ENCODE results near the gene PLEKHG7.
"Not testable (repeated sequence)": the region's sequence is repeated elsewhere in the genome, so short reads cannot be mapped to it uniquely, and the experiment has no call there.

Gene PLEKHG7

GRCh38 chr12:92775416-92775815 lies 72.6 kb downstream of the PLEKHG7 start:
- H3K4me3 Mint-ChIP-seq, result no peak overlapping the region
- H3K4me1 Mint-ChIP-seq (ENCODE audit: low read depth), result peaks cover 16% of the 10 kb centered on the region
- H3K27ac Mint-ChIP-seq, result no peak overlapping the region
- intact Hi-C loops (cut with micrococcal nuclease), result no loop called here
- no peaks in the 10 kb centered on the region for H3K27me3 Mint-ChIP-seq
- H3K9me3 Mint-ChIP-seq, result no peaks in the 10 kb centered on the region
- H3K36me3 Mint-ChIP-seq (ENCODE audit: low read depth), result peaks cover 60% of the 10 kb centered on the region

- Mint-ChIP-seq H3K27me3 (no peaks in the 10 kb centered on the region), H3K4me3 (no peak overlapping the region), H3K9me3 (no peaks in the 10 kb centered on the region), H3K27ac (no peak overlapping the region), H3K4me1 (ENCODE audit: low read depth) (peaks cover 14% of the 10 kb centered on the region), H3K36me3 (ENCODE audit: low read depth) (peaks cover 66% of the 10 kb centered on the region)
- intact Hi-C loops (cut with micrococcal nuclease), result no loop called here
Observed at GRCh38 chr12:92778525-92778924, 75.7 kb downstream of the PLEKHG7 start.

GRCh38 chr12:92779902-92780301 lies 77.1 kb downstream of the PLEKHG7 start:
- Mint-ChIP-seq H3K4me1 (ENCODE audit: low read depth) (peaks cover 15% of the 10 kb centered on the region), H3K27me3 (no peaks in the 10 kb centered on the region), H3K4me3 (no peak overlapping the region), H3K9me3 (no peaks in the 10 kb centered on the region), H3K27ac (no peak overlapping the region), H3K36me3 (ENCODE audit: low read depth) (peaks cover 70% of the 10 kb centered on the region)
- intact Hi-C loops (cut with micrococcal nuclease), result loop anchor here (10.0 kb wide), 1 partner anchor 635 kb away; no protein-coding TSS in a partner anchor

GRCh38 chr12:92784356-92784755 lies 81.6 kb downstream of the PLEKHG7 start:
- no peak overlapping the region for H3K4me3 Mint-ChIP-seq
- peaks cover 30% of the 10 kb centered on the region for H3K4me1 Mint-ChIP-seq (ENCODE audit: low read depth)
- peaks cover 51% of the 10 kb centered on the region for H3K36me3 Mint-ChIP-seq (ENCODE audit: low read depth)
- H3K9me3 Mint-ChIP-seq, result no peaks in the 10 kb centered on the region
- H3K27ac Mint-ChIP-seq, result no peak overlapping the region
- no peaks in the 10 kb centered on the region for H3K27me3 Mint-ChIP-seq
- intact Hi-C loops (cut with micrococcal nuclease), result loop anchor here (10.0 kb wide), 1 partner anchor 630 kb away; no protein-coding TSS in a partner anchor

GRCh38 chr12:92784797-92785562 lies 82.2 kb downstream of the PLEKHG7 start:
- peaks cover 30% of the 10 kb centered on the region for H3K4me1 Mint-ChIP-seq (ENCODE audit: low read depth)
- no peak overlapping the region for H3K4me3 Mint-ChIP-seq
- H3K27me3 Mint-ChIP-seq, result no peaks in the 10 kb centered on the region
- peaks cover 56% of the 10 kb centered on the region for H3K36me3 Mint-ChIP-seq (ENCODE audit: low read depth)
- no peaks in the 10 kb centered on the region for H3K9me3 Mint-ChIP-seq
- H3K27ac Mint-ChIP-seq, result no peak overlapping the region
- intact Hi-C loops (cut with micrococcal nuclease), result loop anchor here (10.0 kb wide), 1 partner anchor 630 kb away; no protein-coding TSS in a partner anchor

GRCh38 chr12:92785563-92785950 lies 82.8 kb downstream of the PLEKHG7 start:
- H3K27me3 Mint-ChIP-seq, result no peaks in the 10 kb centered on the region
- no peak overlapping the region for H3K27ac Mint-ChIP-seq
- intact Hi-C loops (cut with micrococcal nuclease), result loop anchor here (10.0 kb wide), 1 partner anchor 629 kb away; no protein-coding TSS in a partner anchor
- H3K4me3 Mint-ChIP-seq, result no peak overlapping the region
- peaks cover 61% of the 10 kb centered on the region for H3K36me3 Mint-ChIP-seq (ENCODE audit: low read depth)
- no peaks in the 10 kb centered on the region for H3K9me3 Mint-ChIP-seq
- H3K4me1 Mint-ChIP-seq (ENCODE audit: low read depth), result peaks cover 30% of the 10 kb centered on the region

- intact Hi-C loops (cut with micrococcal nuclease), result loop anchor here (10.0 kb wide), 1 partner anchor 629 kb away; no protein-coding TSS in a partner anchor
- Mint-ChIP-seq H3K9me3 (no peaks in the 10 kb centered on the region), H3K36me3 (ENCODE audit: low read depth) (peaks cover 63% of the 10 kb centered on the region), H3K27me3 (no peaks in the 10 kb centered on the region), H3K27ac (no peak overlapping the region), H3K4me1 (ENCODE audit: low read depth) (peaks cover 26% of the 10 kb centered on the region), H3K4me3 (no peak overlapping the region)
Observed at GRCh38 chr12:92786045-92786444, 83.3 kb downstream of the PLEKHG7 start.

GRCh38 chr12:92794356-92794755 lies 91.6 kb downstream of the PLEKHG7 start:
- H3K27me3 Mint-ChIP-seq; H3K27ac Mint-ChIP-seq; H3K4me3 Mint-ChIP-seq; intact Hi-C loops (cut with micrococcal nuclease): not testable (repeated sequence)
- Mint-ChIP-seq H3K9me3 (peaks cover 29% of the 10 kb centered on the region), H3K36me3 (ENCODE audit: low read depth) (peaks cover 85% of the 10 kb centered on the region), H3K4me1 (ENCODE audit: low read depth) (peaks cover 30% of the 10 kb centered on the region)

- peaks cover 30% of the 10 kb centered on the region for H3K4me1 Mint-ChIP-seq (ENCODE audit: low read depth)
- peaks cover 84% of the 10 kb centered on the region for H3K36me3 Mint-ChIP-seq (ENCODE audit: low read depth)
- H3K27me3 Mint-ChIP-seq, result no peaks in the 10 kb centered on the region
- intact Hi-C loops (cut with micrococcal nuclease), result no loop called here
- H3K9me3 Mint-ChIP-seq, result peaks cover 29% of the 10 kb centered on the region
- no peak overlapping the region for H3K27ac Mint-ChIP-seq
- no peak overlapping the region for H3K4me3 Mint-ChIP-seq
Observed at GRCh38 chr12:92794814-92795213, 92.0 kb downstream of the PLEKHG7 start.

GRCh38 chr12:92796650-92797049 lies 93.9 kb downstream of the PLEKHG7 start:
- peaks cover 24% of the 10 kb centered on the region for H3K4me1 Mint-ChIP-seq (ENCODE audit: low read depth)
- H3K9me3 Mint-ChIP-seq, result peaks cover 24% of the 10 kb centered on the region
- no peak overlapping the region for H3K4me3 Mint-ChIP-seq
- H3K27me3 Mint-ChIP-seq, result no peaks in the 10 kb centered on the region
- H3K36me3 Mint-ChIP-seq (ENCODE audit: low read depth), result peaks cover 83% of the 10 kb centered on the region
- intact Hi-C loops (cut with micrococcal nuclease), result no loop called here
- no peak overlapping the region for H3K27ac Mint-ChIP-seq

GRCh38 chr12:92802906-92803305 lies 100.1 kb downstream of the PLEKHG7 start:
- intact Hi-C loops (cut with micrococcal nuclease), result no loop called here
- peaks cover 84% of the 10 kb centered on the region for H3K36me3 Mint-ChIP-seq (ENCODE audit: low read depth)

GRCh38 chr12:92803903-92804302 lies 101.1 kb downstream of the PLEKHG7 start:
- intact Hi-C loops (cut with micrococcal nuclease), result no loop called here
- Mint-ChIP-seq H3K27me3 (no peaks in the 10 kb centered on the region), H3K9me3 (no peaks in the 10 kb centered on the region), H3K36me3 (ENCODE audit: low read depth) (peaks cover 87% of the 10 kb centered on the region), H3K27ac (no peak overlapping the region), H3K4me3 (no peak overlapping the region), H3K4me1 (ENCODE audit: low read depth) (no peaks in the 10 kb centered on the region)

More at GRCh38 chr12:92802906-92803305, 100.1 kb downstream of the PLEKHG7 start:
- no peak overlapping the region for H3K27ac Mint-ChIP-seq
- no peaks in the 10 kb centered on the region for H3K27me3 Mint-ChIP-seq
- H3K9me3 Mint-ChIP-seq, result no peaks in the 10 kb centered on the region
- no peaks in the 10 kb centered on the region for H3K4me1 Mint-ChIP-seq (ENCODE audit: low read depth)
- no peak overlapping the region for H3K4me3 Mint-ChIP-seq

GRCh38 chr12:92810370-92810769 lies 107.6 kb downstream of the PLEKHG7 start:
- H3K4me1 Mint-ChIP-seq (ENCODE audit: low read depth), result no peaks in the 10 kb centered on the region
- no peaks in the 10 kb centered on the region for H3K27me3 Mint-ChIP-seq
- peaks cover 68% of the 10 kb centered on the region for H3K36me3 Mint-ChIP-seq (ENCODE audit: low read depth)
- no peak overlapping the region for H3K27ac Mint-ChIP-seq
- H3K9me3 Mint-ChIP-seq, result no peaks in the 10 kb centered on the region
- H3K4me3 Mint-ChIP-seq, result no peak overlapping the region
- intact Hi-C loops (cut with micrococcal nuclease), result no loop called here

GRCh38 chr12:92814584-92814983 lies 111.8 kb downstream of the PLEKHG7 start:
- Mint-ChIP-seq H3K4me1 (ENCODE audit: low read depth) (no peaks in the 10 kb centered on the region), H3K36me3 (ENCODE audit: low read depth) (peaks cover 59% of the 10 kb centered on the region), H3K27ac (no peak overlapping the region), H3K9me3 (no peaks in the 10 kb centered on the region), H3K27me3 (no peaks in the 10 kb centered on the region), H3K4me3 (no peak overlapping the region)
- intact Hi-C loops (cut with micrococcal nuclease), result no loop called here

Data from dendritic cell treated with granulocyte-macrophage colony-stimulating factor and Interleukin-4, amounts not matched to agents 40 ng/mL and 50 ng/mL, for 4 days (primary cell).